CD4-positive, alpha-beta T cell treated with Interferon gamma for 1 hour (primary cell): ENCODE results near the gene SOWAHD.
A peak's percentile ranks its signal among the peaks of the same experiment; 100 is the strongest.
"Not testable (repeated sequence)": the region's sequence is repeated elsewhere in the genome, so short reads cannot be mapped to it uniquely, and the experiment has no call there.

Experiments used
- DNase-seq: peaks from one replicate; pipeline ENCODE4 v3.0.0-alpha.2; 2020

Gene SOWAHD

GRCh38 chrX:119757979-119758730 lies at the start of gene SOWAHD:
Gene SOWAHD (plus strand): TSS chrX:119758588. CDS start chrX:119758668, 80 bp downstream.
- DNase-seq = no peak

- no peak for DNase-seq
These were observed 49.5 kb upstream of the SOWAHD start for GRCh38 chrX:119708936-119709335.

GRCh38 chrX:119709630-119710029 lies 48.8 kb upstream of the SOWAHD start:
- DNase-seq = no peak

- no peak for DNase-seq
These were observed 36.9 kb upstream of the SOWAHD start for GRCh38 chrX:119721487-119721886.

GRCh38 chrX:119721926-119722325 lies 36.5 kb upstream of the SOWAHD start:
- no peak for DNase-seq

GRCh38 chrX:119726900-119727555 lies 31.4 kb upstream of the SOWAHD start:
- no peak for DNase-seq

GRCh38 chrX:119728487-119728886 lies 29.9 kb upstream of the SOWAHD start:
- no peak for DNase-seq

- peak; percentile 65 for DNase-seq
These were observed 28.8 kb upstream of the SOWAHD start for GRCh38 chrX:119729408-119730201.

- no peak for DNase-seq
These were observed 23.5 kb upstream of the SOWAHD start for GRCh38 chrX:119734897-119735339.

- DNase-seq = no peak
These were observed 22.9 kb upstream of the SOWAHD start for GRCh38 chrX:119735467-119735866.

GRCh38 chrX:119736206-119736764 lies 22.1 kb upstream of the SOWAHD start:
- no peak for DNase-seq

- DNase-seq = no peak
These were observed 19.6 kb upstream of the SOWAHD start for GRCh38 chrX:119738742-119739141.

GRCh38 chrX:119745283-119745848 lies 13.0 kb upstream of the SOWAHD start:
- DNase-seq = no peak

- DNase-seq = not testable (repeated sequence)
These were observed 8.3 kb upstream of the SOWAHD start for GRCh38 chrX:119750131-119750530.

- DNase-seq = not testable (repeated sequence)
These were observed 7.6 kb upstream of the SOWAHD start for GRCh38 chrX:119750751-119751150.

- no peak for DNase-seq
These were observed 5.4 kb upstream of the SOWAHD start for GRCh38 chrX:119753001-119753400.

GRCh38 chrX:119753639-119754257 lies 4.6 kb upstream of the SOWAHD start:
- peak; percentile 41 for DNase-seq

- DNase-seq = peak; percentile 39
These were observed 2.3 kb upstream of the SOWAHD start for GRCh38 chrX:119755981-119756533.

- no peak for DNase-seq
These were observed 1.3 kb upstream of the SOWAHD start for GRCh38 chrX:119756926-119757635.

- DNase-seq = no peak
These were observed 776 bp upstream of the SOWAHD start for GRCh38 chrX:119757646-119757978.

- DNase-seq = no peak
These were observed 401 bp downstream of the SOWAHD start for GRCh38 chrX:119758731-119759247.
